Measurements from ENCODE around the gene ARHGAP28.
"Not testable (repeated sequence)": the region's sequence is repeated elsewhere in the genome, so short reads cannot be mapped to it uniquely, and the experiment has no call there.

The ARHGAP28 gene

DNA sequence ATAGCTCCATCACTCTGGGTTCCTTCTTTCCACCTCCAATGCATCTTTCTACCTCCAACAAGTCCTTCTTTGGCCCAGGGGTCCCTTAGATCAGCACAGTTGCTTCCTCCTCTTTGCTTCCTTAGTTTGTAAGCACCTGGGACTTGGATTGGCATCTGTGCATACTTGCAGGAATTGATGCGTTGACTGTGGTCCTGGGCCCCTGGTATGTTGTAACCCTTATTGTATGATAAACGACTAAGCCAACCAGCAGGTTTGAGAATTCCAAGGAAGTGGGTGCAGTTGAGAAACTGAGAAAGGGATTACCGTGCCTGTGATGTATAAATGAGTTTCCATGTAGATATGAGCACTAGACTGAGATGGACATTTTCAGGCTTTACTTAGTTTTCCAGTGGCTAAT lies 55.9 kb downstream of the ARHGAP28 start:
- Histone ChIP-seq H3K36me3 (ENCODE audit: control insufficient read depth, insufficient read depth, low read length) (peaks cover 5% of the 10 kb centered on the region), H3K4me1 (ENCODE audit: control insufficient read depth, insufficient read depth, low read length, poor library complexity, severe bottlenecking) (peaks cover 31% of the 10 kb centered on the region), H3K27ac (ENCODE audit: low read depth, low read length, severe bottlenecking) (no peak overlapping the region), H3K9me3 (ENCODE audit: control insufficient read depth, low read length) (peaks cover 6% of the 10 kb centered on the region), H3K4me3 (ENCODE audit: extremely low read depth, insufficient read depth, low read length, poor library complexity, severe bottlenecking) (no peak overlapping the region)
- WGBS, 2 experiments (ENCODE audit: insufficient coverage in 2 of 2) = 97 to 100% methylated on average over 1 to 3 of the region's 3 CpGs

DNA sequence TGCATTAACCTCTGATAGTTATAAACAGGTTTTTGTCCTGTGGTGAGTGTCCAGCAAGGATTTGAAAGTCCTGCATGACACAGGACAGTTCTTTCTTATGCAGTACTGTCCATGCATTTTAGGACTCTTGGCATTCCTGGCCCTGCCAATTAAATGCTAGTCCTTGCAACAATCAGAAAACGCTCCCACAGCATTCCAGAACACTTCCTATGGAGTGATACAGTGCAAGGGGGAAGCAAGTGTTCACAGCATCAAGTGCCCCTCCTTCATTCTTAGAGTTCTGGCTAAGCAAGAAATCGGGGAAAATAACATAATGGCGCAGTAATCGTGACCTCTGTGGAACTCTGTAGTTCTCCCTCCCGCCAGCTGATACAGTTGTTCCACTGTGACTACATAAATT lies 62.9 kb downstream of the ARHGAP28 start:
- Histone ChIP-seq H3K36me3 (ENCODE audit: control insufficient read depth, insufficient read depth, low read length) (peaks cover 7% of the 10 kb centered on the region), H3K4me1 (ENCODE audit: control insufficient read depth, insufficient read depth, low read length, poor library complexity, severe bottlenecking) (no peaks in the 10 kb centered on the region), H3K4me3 (ENCODE audit: extremely low read depth, insufficient read depth, low read length, poor library complexity, severe bottlenecking) (no peak overlapping the region), H3K9me3 (ENCODE audit: control insufficient read depth, low read length) (peaks cover 6% of the 10 kb centered on the region), H3K27ac (ENCODE audit: low read depth, low read length, severe bottlenecking) (no peak overlapping the region)
- 87 to 95% methylated on average over 5 of the region's 5 CpGs for WGBS, 2 experiments (ENCODE audit: insufficient coverage in 2 of 2)

DNA sequence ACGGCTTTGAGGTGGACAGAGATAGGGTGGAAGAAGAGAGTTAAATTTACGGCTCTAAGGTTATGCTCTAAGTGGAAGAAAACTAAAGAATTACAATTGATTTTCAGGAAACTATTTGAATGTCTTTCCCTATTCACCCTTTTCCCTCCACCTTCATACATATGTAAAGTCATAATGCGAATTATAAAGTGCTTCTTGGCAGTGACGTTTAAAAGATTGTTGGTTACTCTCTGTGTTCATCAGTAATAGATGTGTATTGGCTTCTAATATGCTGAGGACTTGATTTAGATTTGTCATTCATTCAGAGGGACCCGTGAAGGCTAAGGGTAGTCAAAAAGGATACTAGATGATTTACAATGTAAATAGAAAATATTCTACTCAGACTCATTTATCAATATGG lies 63.9 kb downstream of the ARHGAP28 start:
- 100% methylated on average over 1 of the region's 5 CpGs; no CpG with 5 or more reads in 1 of the 2 experiments for WGBS, 2 experiments (ENCODE audit: insufficient coverage in 2 of 2)

DNA sequence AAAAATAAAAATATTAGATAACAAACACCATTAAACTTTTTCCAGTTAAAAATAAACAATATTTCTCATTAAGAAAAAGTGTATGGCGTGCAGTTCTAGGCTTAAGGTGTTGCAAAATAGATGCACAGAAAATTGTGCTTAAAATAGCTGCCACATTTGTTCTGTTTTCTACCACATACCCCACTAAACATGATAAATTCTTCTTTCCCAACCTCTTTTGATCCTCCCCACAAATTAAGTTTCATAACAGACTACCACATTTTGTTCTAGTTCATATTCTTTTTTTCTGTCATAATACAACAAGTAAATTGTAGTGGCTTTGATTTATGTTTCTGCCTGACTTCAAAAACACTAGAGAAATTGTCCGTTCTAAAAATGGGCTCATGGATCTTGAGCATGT lies 64.5 kb downstream of the ARHGAP28 start:
- H3K27ac ChIP-seq (ENCODE audit: low read depth, low read length, severe bottlenecking) = no peak overlapping the region
- H3K9me3 ChIP-seq (ENCODE audit: control insufficient read depth, low read length) = no peaks in the 10 kb centered on the region
- H3K36me3 ChIP-seq (ENCODE audit: control insufficient read depth, insufficient read depth, low read length) = peaks cover 5% of the 10 kb centered on the region
- WGBS, 2 experiments (ENCODE audit: insufficient coverage in 2 of 2) = 89 to 100% methylated on average over 1 of the region's 2 CpGs
- H3K4me1 ChIP-seq (ENCODE audit: control insufficient read depth, insufficient read depth, low read length, poor library complexity, severe bottlenecking) = no peaks in the 10 kb centered on the region
- H3K4me3 ChIP-seq (ENCODE audit: extremely low read depth, insufficient read depth, low read length, poor library complexity, severe bottlenecking) = no peak overlapping the region

More for the DNA sequence above, 63.9 kb downstream of the ARHGAP28 start:
- Histone ChIP-seq H3K4me1 (ENCODE audit: control insufficient read depth, insufficient read depth, low read length, poor library complexity, severe bottlenecking) (no peaks in the 10 kb centered on the region), H3K27ac (ENCODE audit: low read depth, low read length, severe bottlenecking) (no peak overlapping the region), H3K4me3 (ENCODE audit: extremely low read depth, insufficient read depth, low read length, poor library complexity, severe bottlenecking) (no peak overlapping the region), H3K9me3 (ENCODE audit: control insufficient read depth, low read length) (no peaks in the 10 kb centered on the region), H3K36me3 (ENCODE audit: control insufficient read depth, insufficient read depth, low read length) (peaks cover 5% of the 10 kb centered on the region)

DNA sequence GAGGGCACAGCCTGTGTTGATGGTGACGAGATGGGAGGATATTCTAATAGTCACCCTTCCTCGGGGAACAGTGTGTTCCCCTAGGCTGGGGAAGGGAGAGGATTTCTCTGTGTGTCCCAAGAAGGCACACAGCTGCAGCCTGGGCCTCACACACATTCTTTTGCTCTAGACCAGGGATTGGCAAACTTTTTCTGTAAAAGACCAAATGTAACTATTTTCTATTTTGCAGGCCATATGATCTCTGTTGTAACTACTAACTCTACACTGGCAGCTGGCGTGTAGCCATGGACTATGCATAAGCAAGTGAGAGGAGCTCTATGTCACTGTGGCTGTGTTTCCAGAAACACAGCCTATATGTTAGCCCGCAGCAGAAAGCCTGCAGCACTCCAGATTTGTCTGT lies 65.8 kb downstream of the ARHGAP28 start:
- Histone ChIP-seq H3K4me3 (ENCODE audit: extremely low read depth, insufficient read depth, low read length, poor library complexity, severe bottlenecking) (no peak overlapping the region), H3K4me1 (ENCODE audit: control insufficient read depth, insufficient read depth, low read length, poor library complexity, severe bottlenecking) (no peaks in the 10 kb centered on the region), H3K27ac (ENCODE audit: low read depth, low read length, severe bottlenecking) (peak overlapping the region; percentile 25), H3K9me3 (ENCODE audit: control insufficient read depth, low read length) (no peaks in the 10 kb centered on the region), H3K36me3 (ENCODE audit: control insufficient read depth, insufficient read depth, low read length) (peaks cover 5% of the 10 kb centered on the region)
- 67 to 100% methylated on average over 1 of the region's 4 CpGs for WGBS, 2 experiments (ENCODE audit: insufficient coverage in 2 of 2)

DNA sequence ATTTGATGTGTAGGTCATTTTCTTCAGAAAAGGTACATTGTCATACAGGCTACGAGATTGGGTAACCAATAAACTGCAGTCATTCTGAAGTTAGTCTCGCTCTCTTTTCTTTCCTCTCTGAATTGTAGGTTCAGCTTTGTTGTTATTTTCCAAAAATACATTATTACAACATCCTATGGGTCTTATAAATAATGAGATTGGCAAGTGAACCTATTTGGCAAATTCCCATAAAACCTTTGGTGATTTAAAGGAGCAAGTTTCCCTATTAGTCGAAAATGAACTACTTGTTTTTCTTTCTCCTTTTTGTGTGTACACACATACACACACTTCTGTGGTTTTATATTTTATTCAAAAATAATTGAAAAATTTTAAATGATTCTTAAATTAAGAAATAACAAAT lies 67.0 kb downstream of the ARHGAP28 start:
- H3K9me3 ChIP-seq (ENCODE audit: control insufficient read depth, low read length) = no peaks in the 10 kb centered on the region
- H3K36me3 ChIP-seq (ENCODE audit: control insufficient read depth, insufficient read depth, low read length) = peaks cover 5% of the 10 kb centered on the region
- WGBS, 2 experiments (ENCODE audit: insufficient coverage in 2 of 2) = no CpG with 5 or more reads among the region's 3 CpGs

DNA sequence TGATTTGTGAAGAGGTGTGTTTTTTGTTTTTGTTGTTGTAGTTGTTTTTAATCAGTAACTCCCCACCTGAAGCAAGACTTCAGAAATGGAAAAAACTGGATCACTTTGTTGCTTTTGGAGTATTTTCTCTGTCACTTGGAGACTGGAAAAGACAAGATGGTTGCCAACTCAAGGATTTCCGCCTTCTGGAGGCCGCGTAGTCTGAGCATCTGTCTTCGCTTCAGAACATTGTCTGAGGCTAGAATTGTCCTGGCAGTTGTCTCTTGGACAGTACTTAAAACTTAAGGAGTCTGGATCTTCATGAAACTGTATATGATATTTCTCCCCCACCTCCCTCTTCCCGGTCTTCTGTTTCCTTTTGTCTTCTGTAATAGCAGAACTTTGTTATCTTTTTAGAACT lies 67.7 kb downstream of the ARHGAP28 start:
- peaks cover 3% of the 10 kb centered on the region for H3K9me3 ChIP-seq (ENCODE audit: control insufficient read depth, low read length)
- no peak overlapping the region for H3K27ac ChIP-seq (ENCODE audit: low read depth, low read length, severe bottlenecking)
- H3K4me1 ChIP-seq (ENCODE audit: control insufficient read depth, insufficient read depth, low read length, poor library complexity, severe bottlenecking) = no peaks in the 10 kb centered on the region
- H3K36me3 ChIP-seq (ENCODE audit: control insufficient read depth, insufficient read depth, low read length) = peaks cover 5% of the 10 kb centered on the region
- 96 to 100% methylated on average over 4 of the region's 5 CpGs for WGBS, 2 experiments (ENCODE audit: insufficient coverage in 2 of 2)
- H3K4me3 ChIP-seq (ENCODE audit: extremely low read depth, insufficient read depth, low read length, poor library complexity, severe bottlenecking) = no peak overlapping the region

More for the DNA sequence above, 67.0 kb downstream of the ARHGAP28 start:
- no peak overlapping the region for H3K4me3 ChIP-seq (ENCODE audit: extremely low read depth, insufficient read depth, low read length, poor library complexity, severe bottlenecking)
- no peaks in the 10 kb centered on the region for H3K4me1 ChIP-seq (ENCODE audit: control insufficient read depth, insufficient read depth, low read length, poor library complexity, severe bottlenecking)
- no peak overlapping the region for H3K27ac ChIP-seq (ENCODE audit: low read depth, low read length, severe bottlenecking)

DNA sequence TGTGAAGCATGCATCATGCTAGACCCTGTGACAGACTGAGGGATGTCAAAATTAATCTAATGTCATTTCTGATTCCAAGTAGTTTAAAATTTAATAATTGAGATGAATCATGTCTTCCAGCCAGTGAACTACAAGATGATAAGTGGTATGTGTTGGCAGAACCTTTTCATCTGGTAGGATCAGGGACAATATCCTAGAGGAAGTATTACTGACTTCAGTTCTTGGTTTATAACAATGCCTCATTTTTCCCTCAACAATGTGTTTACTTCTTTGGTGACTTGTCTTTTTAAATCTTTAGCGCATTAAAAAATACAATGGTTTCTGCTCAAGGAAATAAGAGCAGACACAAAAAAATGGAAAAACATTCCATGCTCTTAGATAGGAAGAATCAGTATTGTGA lies 69.4 kb downstream of the ARHGAP28 start:
- Histone ChIP-seq H3K4me3 (ENCODE audit: extremely low read depth, insufficient read depth, low read length, poor library complexity, severe bottlenecking) (no peak overlapping the region), H3K27ac (ENCODE audit: low read depth, low read length, severe bottlenecking) (no peak overlapping the region), H3K36me3 (ENCODE audit: control insufficient read depth, insufficient read depth, low read length) (peaks cover 5% of the 10 kb centered on the region), H3K4me1 (ENCODE audit: control insufficient read depth, insufficient read depth, low read length, poor library complexity, severe bottlenecking) (no peaks in the 10 kb centered on the region), H3K9me3 (ENCODE audit: control insufficient read depth, low read length) (peaks cover 3% of the 10 kb centered on the region)
- 100% methylated on average over 1 of the region's 1 CpG; no CpG with 5 or more reads in 1 of the 2 experiments for WGBS, 2 experiments (ENCODE audit: insufficient coverage in 2 of 2)

DNA sequence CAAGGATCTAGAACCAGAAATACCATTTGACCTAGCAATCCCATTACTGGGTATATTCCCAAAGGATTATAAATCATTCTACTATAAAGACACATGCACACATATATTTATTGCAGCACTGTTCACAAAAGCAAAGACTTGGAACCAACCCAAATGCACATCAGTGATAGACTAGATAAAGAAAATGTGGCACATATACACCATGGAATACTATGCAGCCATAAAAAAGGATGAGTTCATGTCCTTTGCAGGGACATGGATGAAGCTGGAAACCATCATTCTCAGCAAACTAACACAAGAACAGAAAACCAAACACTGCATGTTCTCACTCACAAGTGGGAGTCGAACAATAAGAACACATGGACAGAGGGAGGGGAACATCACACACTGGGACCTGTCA lies 70.8 kb downstream of the ARHGAP28 start:
- not testable (repeated sequence) for H3K9me3 ChIP-seq (ENCODE audit: control insufficient read depth, low read length); H3K4me1 ChIP-seq (ENCODE audit: control insufficient read depth, insufficient read depth, low read length, poor library complexity, severe bottlenecking); H3K4me3 ChIP-seq (ENCODE audit: extremely low read depth, insufficient read depth, low read length, poor library complexity, severe bottlenecking); H3K27ac ChIP-seq (ENCODE audit: low read depth, low read length, severe bottlenecking); H3K36me3 ChIP-seq (ENCODE audit: control insufficient read depth, insufficient read depth, low read length)
- 100% methylated on average over 1 of the region's 1 CpG; no CpG with 5 or more reads in 1 of the 2 experiments for WGBS, 2 experiments (ENCODE audit: insufficient coverage in 2 of 2)

DNA sequence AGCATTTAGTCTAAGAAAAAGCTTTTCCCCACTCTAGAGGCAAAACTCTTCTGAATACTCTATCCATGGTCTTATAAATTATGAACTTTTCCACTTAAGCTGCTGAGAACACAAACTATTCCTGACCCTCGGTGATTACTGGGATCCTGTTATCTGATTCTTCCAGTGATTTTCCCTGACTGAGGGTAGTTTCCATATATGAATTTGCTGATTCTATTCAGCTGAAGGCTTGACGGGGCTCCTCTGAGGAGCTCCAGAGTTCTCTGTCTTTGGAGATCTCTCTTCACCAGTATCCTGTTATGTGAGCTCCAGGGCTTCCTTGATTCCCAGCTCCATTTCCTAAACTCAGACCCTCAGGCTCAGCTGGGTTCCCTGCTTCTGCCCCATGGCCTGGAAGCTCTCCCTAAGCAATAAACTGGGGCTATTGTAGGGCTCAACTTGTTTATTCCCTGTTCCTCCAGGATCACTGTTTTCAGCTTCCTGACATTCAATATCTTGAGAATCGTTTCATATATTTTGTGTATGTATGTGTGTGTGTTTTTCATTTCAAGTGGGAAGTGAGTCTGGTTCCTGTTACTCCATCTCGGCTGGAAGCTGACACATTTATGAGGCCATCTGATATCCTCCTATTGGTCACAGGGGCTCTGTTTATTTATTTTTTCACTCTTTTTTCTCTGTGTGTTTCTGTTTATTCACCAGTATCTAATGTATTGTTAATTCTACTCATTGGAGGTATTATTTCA lies 78.2 kb downstream of the ARHGAP28 start:
- no peaks in the 10 kb centered on the region for H3K36me3 ChIP-seq (ENCODE audit: control insufficient read depth, insufficient read depth, low read length)
- peaks cover 9% of the 10 kb centered on the region for H3K9me3 ChIP-seq (ENCODE audit: control insufficient read depth, low read length)
- no peaks in the 10 kb centered on the region for H3K4me1 ChIP-seq (ENCODE audit: control insufficient read depth, insufficient read depth, low read length, poor library complexity, severe bottlenecking)
- H3K27ac ChIP-seq (ENCODE audit: low read depth, low read length, severe bottlenecking) = peak overlapping the region; percentile 82
- 83% methylated on average over 2 of the region's 4 CpGs; no CpG with 5 or more reads in 1 of the 2 experiments for WGBS, 2 experiments (ENCODE audit: insufficient coverage in 2 of 2)
- no peak overlapping the region for H3K4me3 ChIP-seq (ENCODE audit: extremely low read depth, insufficient read depth, low read length, poor library complexity, severe bottlenecking)

DNA sequence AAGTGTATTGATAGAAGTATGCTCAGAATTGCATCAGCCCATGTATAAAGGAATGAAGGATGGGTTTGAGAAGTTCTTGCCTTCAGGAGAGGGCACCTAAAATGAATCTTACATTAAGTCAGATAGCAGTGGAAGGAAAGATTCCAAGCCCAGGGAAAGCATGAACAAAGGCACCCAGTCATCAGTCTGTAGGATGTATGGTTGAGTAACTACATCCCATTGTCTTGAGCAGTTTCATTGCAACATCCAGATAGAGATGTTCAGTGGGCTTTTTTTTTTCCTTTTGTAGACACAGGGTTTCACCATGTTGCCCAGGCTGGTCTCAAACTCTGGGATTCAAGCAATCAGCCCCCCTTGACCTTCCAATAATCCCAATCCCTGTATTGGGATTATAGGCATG lies 80.7 kb downstream of the ARHGAP28 start:
- H3K9me3 ChIP-seq (ENCODE audit: control insufficient read depth, low read length) = peaks cover 9% of the 10 kb centered on the region
- H3K4me1 ChIP-seq (ENCODE audit: control insufficient read depth, insufficient read depth, low read length, poor library complexity, severe bottlenecking) = no peaks in the 10 kb centered on the region
- no peak overlapping the region for H3K27ac ChIP-seq (ENCODE audit: low read depth, low read length, severe bottlenecking)
- H3K36me3 ChIP-seq (ENCODE audit: control insufficient read depth, insufficient read depth, low read length) = no peaks in the 10 kb centered on the region
- no peak overlapping the region for H3K4me3 ChIP-seq (ENCODE audit: extremely low read depth, insufficient read depth, low read length, poor library complexity, severe bottlenecking)

All from mesodermal cell (in vitro differentiated cells).